Measurements from ENCODE around the gene ADGRF1.

The ADGRF1 gene

GRCh38 chr6:47023573-47023972 is 18.6 kb downstream of the ADGRF1 start:
- no peak overlapping the region for H3K27ac ChIP-seq (ENCODE audit: low read depth in 2 of 2, low read length in 2 of 2)
- no peak overlapping the region for H3K9ac ChIP-seq (ENCODE audit: low read depth in 1 of 2, low read length in 2 of 2)
- no peak overlapping the region for H3K4me3 ChIP-seq (ENCODE audit: low read length in 2 of 2)
- no peaks in the 10 kb centered on the region for H3K36me3 ChIP-seq (ENCODE audit: control insufficient read depth in 2 of 2, insufficient read depth in 2 of 2, low read length in 2 of 2)
- no peaks in the 10 kb centered on the region for H3K27me3 ChIP-seq (ENCODE audit: control insufficient read depth in 2 of 2, insufficient read depth in 2 of 2, low read length in 2 of 2)
- no peaks in the 10 kb centered on the region for H3K9me3 ChIP-seq (ENCODE audit: control insufficient read depth in 2 of 2, low read length in 2 of 2)
- H3K4me1 ChIP-seq (ENCODE audit: control insufficient read depth in 2 of 2, insufficient read depth in 2 of 2, low read length in 2 of 2) = no peaks in the 10 kb centered on the region

GRCh38 chr6:47022191-47022590 is 19.9 kb downstream of the ADGRF1 start:
- Histone ChIP-seq H3K36me3 (ENCODE audit: control insufficient read depth in 2 of 2, insufficient read depth in 2 of 2, low read length in 2 of 2) (no peaks in the 10 kb centered on the region), H3K9ac (ENCODE audit: low read depth in 1 of 2, low read length in 2 of 2) (no peak overlapping the region), H3K4me3 (ENCODE audit: low read length in 2 of 2) (no peak overlapping the region), H3K27ac (ENCODE audit: low read depth in 2 of 2, low read length in 2 of 2) (no peak overlapping the region), H3K9me3 (ENCODE audit: control insufficient read depth in 2 of 2, low read length in 2 of 2) (no peaks in the 10 kb centered on the region), H3K27me3 (ENCODE audit: control insufficient read depth in 2 of 2, insufficient read depth in 2 of 2, low read length in 2 of 2) (no peaks in the 10 kb centered on the region), H3K4me1 (ENCODE audit: control insufficient read depth in 2 of 2, insufficient read depth in 2 of 2, low read length in 2 of 2) (no peaks in the 10 kb centered on the region)

GRCh38 chr6:47019941-47020340 is 22.2 kb downstream of the ADGRF1 start:
- Histone ChIP-seq H3K9ac (ENCODE audit: low read depth in 1 of 2, low read length in 2 of 2) (no peak overlapping the region), H3K27ac (ENCODE audit: low read depth in 2 of 2, low read length in 2 of 2) (no peak overlapping the region), H3K9me3 (ENCODE audit: control insufficient read depth in 2 of 2, low read length in 2 of 2) (no peaks in the 10 kb centered on the region), H3K4me1 (ENCODE audit: control insufficient read depth in 2 of 2, insufficient read depth in 2 of 2, low read length in 2 of 2) (no peaks in the 10 kb centered on the region), H3K4me3 (ENCODE audit: low read length in 2 of 2) (no peak overlapping the region), H3K36me3 (ENCODE audit: control insufficient read depth in 2 of 2, insufficient read depth in 2 of 2, low read length in 2 of 2) (no peaks in the 10 kb centered on the region), H3K27me3 (ENCODE audit: control insufficient read depth in 2 of 2, insufficient read depth in 2 of 2, low read length in 2 of 2) (no peaks in the 10 kb centered on the region)

- H3K4me1 ChIP-seq (ENCODE audit: control insufficient read depth in 2 of 2, insufficient read depth in 2 of 2, low read length in 2 of 2) = no peaks in the 10 kb centered on the region
- no peak overlapping the region for H3K27ac ChIP-seq (ENCODE audit: low read depth in 2 of 2, low read length in 2 of 2)
- no peaks in the 10 kb centered on the region for H3K36me3 ChIP-seq (ENCODE audit: control insufficient read depth in 2 of 2, insufficient read depth in 2 of 2, low read length in 2 of 2)
- no peak overlapping the region for H3K9ac ChIP-seq (ENCODE audit: low read depth in 1 of 2, low read length in 2 of 2)
- no peak overlapping the region for H3K4me3 ChIP-seq (ENCODE audit: low read length in 2 of 2)
- no peaks in the 10 kb centered on the region for H3K27me3 ChIP-seq (ENCODE audit: control insufficient read depth in 2 of 2, insufficient read depth in 2 of 2, low read length in 2 of 2)
- no peaks in the 10 kb centered on the region for H3K9me3 ChIP-seq (ENCODE audit: control insufficient read depth in 2 of 2, low read length in 2 of 2)
These were observed 25.2 kb downstream of the ADGRF1 start for GRCh38 chr6:47016909-47017308.

GRCh38 chr6:47016261-47016660 is 25.9 kb downstream of the ADGRF1 start:
- H3K9ac ChIP-seq (ENCODE audit: low read depth in 1 of 2, low read length in 2 of 2) = no peak overlapping the region
- H3K27ac ChIP-seq (ENCODE audit: low read depth in 2 of 2, low read length in 2 of 2) = no peak overlapping the region

GRCh38 chr6:47014401-47014800 is 27.7 kb downstream of the ADGRF1 start:
- Histone ChIP-seq H3K4me3 (ENCODE audit: low read length in 2 of 2) (no peak overlapping the region), H3K36me3 (ENCODE audit: control insufficient read depth in 2 of 2, insufficient read depth in 2 of 2, low read length in 2 of 2) (no peaks in the 10 kb centered on the region), H3K27ac (ENCODE audit: low read depth in 2 of 2, low read length in 2 of 2) (no peak overlapping the region), H3K9ac (ENCODE audit: low read depth in 1 of 2, low read length in 2 of 2) (no peak overlapping the region), H3K9me3 (ENCODE audit: control insufficient read depth in 2 of 2, low read length in 2 of 2) (no peaks in the 10 kb centered on the region), H3K4me1 (ENCODE audit: control insufficient read depth in 2 of 2, insufficient read depth in 2 of 2, low read length in 2 of 2) (no peaks in the 10 kb centered on the region), H3K27me3 (ENCODE audit: control insufficient read depth in 2 of 2, insufficient read depth in 2 of 2, low read length in 2 of 2) (no peaks in the 10 kb centered on the region)

More at GRCh38 chr6:47016261-47016660, 25.9 kb downstream of the ADGRF1 start:
- H3K27me3 ChIP-seq (ENCODE audit: control insufficient read depth in 2 of 2, insufficient read depth in 2 of 2, low read length in 2 of 2) = no peaks in the 10 kb centered on the region
- H3K4me1 ChIP-seq (ENCODE audit: control insufficient read depth in 2 of 2, insufficient read depth in 2 of 2, low read length in 2 of 2) = no peaks in the 10 kb centered on the region
- no peaks in the 10 kb centered on the region for H3K9me3 ChIP-seq (ENCODE audit: control insufficient read depth in 2 of 2, low read length in 2 of 2)
- no peaks in the 10 kb centered on the region for H3K36me3 ChIP-seq (ENCODE audit: control insufficient read depth in 2 of 2, insufficient read depth in 2 of 2, low read length in 2 of 2)
- no peak overlapping the region for H3K4me3 ChIP-seq (ENCODE audit: low read length in 2 of 2)

- H3K9ac ChIP-seq (ENCODE audit: low read depth in 1 of 2, low read length in 2 of 2) = no peak overlapping the region
- no peak overlapping the region for H3K27ac ChIP-seq (ENCODE audit: low read depth in 2 of 2, low read length in 2 of 2)
- H3K27me3 ChIP-seq (ENCODE audit: control insufficient read depth in 2 of 2, insufficient read depth in 2 of 2, low read length in 2 of 2) = no peaks in the 10 kb centered on the region
- no peaks in the 10 kb centered on the region for H3K4me1 ChIP-seq (ENCODE audit: control insufficient read depth in 2 of 2, insufficient read depth in 2 of 2, low read length in 2 of 2)
- no peaks in the 10 kb centered on the region for H3K9me3 ChIP-seq (ENCODE audit: control insufficient read depth in 2 of 2, low read length in 2 of 2)
- no peaks in the 10 kb centered on the region for H3K36me3 ChIP-seq (ENCODE audit: control insufficient read depth in 2 of 2, insufficient read depth in 2 of 2, low read length in 2 of 2)
- H3K4me3 ChIP-seq (ENCODE audit: low read length in 2 of 2) = no peak overlapping the region
These were observed 32.5 kb downstream of the ADGRF1 start for GRCh38 chr6:47009583-47009982.

- Histone ChIP-seq H3K36me3 (ENCODE audit: control insufficient read depth in 2 of 2, insufficient read depth in 2 of 2, low read length in 2 of 2) (no peaks in the 10 kb centered on the region), H3K9ac (ENCODE audit: low read depth in 1 of 2, low read length in 2 of 2) (no peak overlapping the region), H3K27ac (ENCODE audit: low read depth in 2 of 2, low read length in 2 of 2) (no peak overlapping the region), H3K4me1 (ENCODE audit: control insufficient read depth in 2 of 2, insufficient read depth in 2 of 2, low read length in 2 of 2) (no peaks in the 10 kb centered on the region), H3K27me3 (ENCODE audit: control insufficient read depth in 2 of 2, insufficient read depth in 2 of 2, low read length in 2 of 2) (no peaks in the 10 kb centered on the region), H3K4me3 (ENCODE audit: low read length in 2 of 2) (no peak overlapping the region), H3K9me3 (ENCODE audit: control insufficient read depth in 2 of 2, low read length in 2 of 2) (no peaks in the 10 kb centered on the region)
These were observed 33.8 kb downstream of the ADGRF1 start for GRCh38 chr6:47008397-47008763.

GRCh38 chr6:47007657-47008396 is 34.3 kb downstream of the ADGRF1 start:
- Histone ChIP-seq H3K27ac (ENCODE audit: low read depth in 2 of 2, low read length in 2 of 2) (no peak overlapping the region), H3K4me1 (ENCODE audit: control insufficient read depth in 2 of 2, insufficient read depth in 2 of 2, low read length in 2 of 2) (no peaks in the 10 kb centered on the region), H3K27me3 (ENCODE audit: control insufficient read depth in 2 of 2, insufficient read depth in 2 of 2, low read length in 2 of 2) (no peaks in the 10 kb centered on the region), H3K9ac (ENCODE audit: low read depth in 1 of 2, low read length in 2 of 2) (no peak overlapping the region), H3K4me3 (ENCODE audit: low read length in 2 of 2) (no peak overlapping the region), H3K9me3 (ENCODE audit: control insufficient read depth in 2 of 2, low read length in 2 of 2) (no peaks in the 10 kb centered on the region), H3K36me3 (ENCODE audit: control insufficient read depth in 2 of 2, insufficient read depth in 2 of 2, low read length in 2 of 2) (no peaks in the 10 kb centered on the region)

- Histone ChIP-seq H3K4me3 (ENCODE audit: low read length in 2 of 2) (no peak overlapping the region), H3K4me1 (ENCODE audit: control insufficient read depth in 2 of 2, insufficient read depth in 2 of 2, low read length in 2 of 2) (no peaks in the 10 kb centered on the region), H3K36me3 (ENCODE audit: control insufficient read depth in 2 of 2, insufficient read depth in 2 of 2, low read length in 2 of 2) (no peaks in the 10 kb centered on the region), H3K27me3 (ENCODE audit: control insufficient read depth in 2 of 2, insufficient read depth in 2 of 2, low read length in 2 of 2) (no peaks in the 10 kb centered on the region), H3K9me3 (ENCODE audit: control insufficient read depth in 2 of 2, low read length in 2 of 2) (no peaks in the 10 kb centered on the region), H3K27ac (ENCODE audit: low read depth in 2 of 2, low read length in 2 of 2) (no peak overlapping the region), H3K9ac (ENCODE audit: low read depth in 1 of 2, low read length in 2 of 2) (no peak overlapping the region)
These were observed 36.6 kb downstream of the ADGRF1 start for GRCh38 chr6:47005486-47005885.
